ENCODE results near the gene CD3D. TPM values are rescaled to one million over a fixed set of nuclear protein-coding genes. Genes with fewer than 3 reads are reported as not detected.

CD3D gene
- total RNA-seq, 2 experiments from 2014 or later = 316 to 325 TPM

GRCh38 chr11:118318124-118318523, 24.4 kb downstream of the CD3D start:
- Mint-ChIP-seq H3K9me3 (peaks cover 3% of the 10 kb centered on the region), H3K4me3 (no peak overlapping the region), H3K36me3 (ENCODE audit: low read depth) (peaks cover 51% of the 10 kb centered on the region), H3K4me1 (ENCODE audit: low read depth) (peaks cover 82% of the 10 kb centered on the region), H3K27me3 (no peaks in the 10 kb centered on the region), H3K27ac (peak overlapping the region; percentile 50)
- no peak for TF ChIP-seq CTCF (IDR thresholded peaks at IDR 0.05)
- ATAC-seq (no peak), DNase-seq (no peak)
- CTCF ChIA-PET = interaction anchor here (0.9 to 1.1 kb wide), 2 partner anchors 10 to 147 kb away, joined by 3 to 4 read pairs; no protein-coding TSS in a partner anchor
- intact Hi-C loops (cut with micrococcal nuclease) = no loop called here
- POLR2A ChIA-PET = interaction anchor here (0.9 kb wide), 1 partner anchor 39 kb away, joined by 4 read pairs; no protein-coding TSS in a partner anchor

- ChIA-PET POLR2A (interaction anchor here (0.7 to 1.1 kb wide), 2 partner anchors 60 to 105 kb away, joined by 3 read pairs; no protein-coding TSS in a partner anchor), CTCF (interaction anchor here (0.7 to 1.2 kb wide), 4 partner anchors 10 to 38 kb away, joined by 3 to 5 read pairs (median 3); partner anchors contain the start of gene CD3E)
These were observed 27.5 kb downstream of the CD3D start for GRCh38 chr11:118314988-118315411.

GRCh38 chr11:118313242-118313641, 29.3 kb downstream of the CD3D start:
- ATAC-seq = no peak
- Mint-ChIP-seq H3K27me3 (no peaks in the 10 kb centered on the region), H3K36me3 (ENCODE audit: low read depth) (peaks cover 87% of the 10 kb centered on the region), H3K9me3 (peaks cover 5% of the 10 kb centered on the region), H3K4me1 (ENCODE audit: low read depth) (peaks cover 88% of the 10 kb centered on the region), H3K4me3 (no peak overlapping the region), H3K27ac (peak overlapping the region; percentile 77)
- CTCF ChIA-PET = interaction anchor here (1.3 to 2.3 kb wide), 3 partner anchors 21 to 147 kb away, joined by 4 to 8 read pairs (median 5); no protein-coding TSS in a partner anchor
- POLR2A ChIA-PET = interaction anchor here (0.9 to 1.2 kb wide), 2 partner anchors 10 to 115 kb away, joined by 3 read pairs; no protein-coding TSS in a partner anchor
- intact Hi-C loops (cut with micrococcal nuclease) = no loop called here
- DNase-seq = no peak
- TF ChIP-seq CTCF (IDR thresholded peaks at IDR 0.05) = no peak

More at GRCh38 chr11:118314988-118315411, 27.5 kb downstream of the CD3D start:
- Mint-ChIP-seq H3K4me1 (ENCODE audit: low read depth) (peaks cover 88% of the 10 kb centered on the region), H3K4me3 (peak overlapping the region; percentile 45), H3K27me3 (no peaks in the 10 kb centered on the region), H3K36me3 (ENCODE audit: low read depth) (peaks cover 70% of the 10 kb centered on the region), H3K27ac (peak overlapping the region; percentile 88), H3K9me3 (peaks cover 5% of the 10 kb centered on the region)
- DNase-seq = no peak
- ATAC-seq = no peak
- intact Hi-C loops (cut with micrococcal nuclease) = no loop called here
- TF ChIP-seq CTCF (IDR thresholded peaks at IDR 0.05) = no peak

- CTCF ChIA-PET = interaction anchor here (0.9 to 2.6 kb wide), 16 partner anchors 8 to 282 kb away, joined by 3 to 12 read pairs (median 5); partner anchors contain the start of genes CD3D, CD3G, JAML and MPZL2
- intact Hi-C loops (cut with micrococcal nuclease) = no loop called here
These were observed 30.2 kb downstream of the CD3D start for GRCh38 chr11:118312328-118312727.

More at GRCh38 chr11:118312328-118312727, 30.2 kb downstream of the CD3D start:
- Mint-ChIP-seq H3K9me3 (peaks cover 5% of the 10 kb centered on the region), H3K27me3 (no peaks in the 10 kb centered on the region), H3K4me1 (ENCODE audit: low read depth) (peaks cover 91% of the 10 kb centered on the region), H3K36me3 (ENCODE audit: low read depth) (peaks cover 91% of the 10 kb centered on the region), H3K27ac (peak overlapping the region; percentile 90), H3K4me3 (no peak overlapping the region)
- no peak for TF ChIP-seq CTCF (IDR thresholded peaks at IDR 0.05)
- ATAC-seq = no peak
- no peak for DNase-seq
- POLR2A ChIA-PET = interaction anchor here (0.6 to 1.4 kb wide), 4 partner anchors 11 to 98 kb away, joined by 3 to 6 read pairs (median 4); no protein-coding TSS in a partner anchor
